ENCODE measurements around the gene VIL1. TPM values are rescaled to one million over a fixed set of nuclear protein-coding genes. Genes with fewer than 3 reads are reported as not detected.
A peak's percentile ranks its signal among the peaks of the same experiment; 100 is the strongest.

VIL1 gene
- total RNA-seq, 1 experiment from 2014 or later, result 4.2 TPM

DNA sequence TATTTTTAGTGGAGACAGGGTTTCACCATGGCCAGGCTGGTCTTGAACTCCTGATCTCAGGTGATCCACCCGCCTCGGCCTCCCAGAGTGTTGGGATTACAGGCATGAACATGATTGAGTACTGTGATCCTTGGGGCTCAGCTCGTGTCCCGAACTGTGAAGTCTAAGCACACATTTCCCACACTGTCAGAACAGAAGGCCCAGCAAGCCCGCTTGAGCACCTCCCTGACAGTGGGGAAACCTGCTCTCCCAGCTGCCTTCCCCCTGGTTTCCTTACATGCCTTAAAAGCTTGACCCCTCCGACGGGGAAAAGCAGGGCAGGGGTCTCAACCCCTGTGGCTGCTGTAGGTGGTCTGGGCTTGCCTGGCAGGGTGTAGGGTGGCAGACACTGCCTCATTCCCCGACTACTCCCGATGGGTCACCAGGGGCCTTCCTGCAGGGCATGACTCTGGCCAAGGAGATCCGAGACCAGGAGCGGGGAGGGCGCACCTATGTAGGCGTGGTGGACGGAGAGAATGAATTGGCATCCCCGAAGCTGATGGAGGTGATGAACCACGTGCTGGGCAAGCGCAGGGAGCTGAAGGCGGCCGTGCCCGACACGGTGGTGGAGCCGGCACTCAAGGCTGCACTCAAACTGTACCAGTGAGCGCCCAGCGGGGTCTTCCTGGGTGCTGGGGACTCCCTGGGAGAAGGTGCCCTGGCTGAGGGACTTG, 10.1 kb downstream of the VIL1 start:
- no peak for DNase-seq
- no peak overlapping the region for H3K4me2 ChIP-seq (ENCODE audit: insufficient read depth, insufficient read length, low read length)
- H3K4me1 ChIP-seq (ENCODE audit: insufficient read depth, low read length), result no peaks in the 10 kb centered on the region
- H3K9me3 ChIP-seq (ENCODE audit: control insufficient read depth, low read depth, low read length), result no peaks in the 10 kb centered on the region
- no peak overlapping the region for H3K56ac ChIP-seq (ENCODE audit: insufficient read length, low read depth, low read length)
- no peaks in the 10 kb centered on the region for H3K27me3 ChIP-seq (ENCODE audit: insufficient read depth, low read length)
- WGBS (ENCODE audit: extremely low coverage, insufficient read length, low lambda C conversion rate), result no CpG with 5 or more reads among the region's 24 CpGs
- Mint-ChIP-seq H3K27ac (peak overlapping the region in 1 of 3 experiments; percentile 31; a peak in 1 of 7 replicates), H3K4me1 (peaks cover 2 to 3% of the 10 kb centered on the region in 2 experiments; a peak in 1 of 4 replicates), H3K9me3 (no peaks in the 10 kb centered on the region), H3K36me3 (ENCODE audit: insufficient read depth in 1 of 3, low read depth in 3 of 3) (peaks cover 0 to 4% (median 0%) of the 10 kb centered on the region in 3 experiments; a peak in 1 of 7 replicates), H3K4me3 (no peak overlapping the region), H3K27me3 (ENCODE audit: low read depth) (peaks cover 1% of the 10 kb centered on the region)
- H3K4ac ChIP-seq (ENCODE audit: low read depth, low read length), result no peak overlapping the region
- no peak overlapping the region for H4K8ac ChIP-seq (replicated peaks; ENCODE audit: insufficient read length, low read depth, low read length)
- H2BK120ac ChIP-seq (ENCODE audit: low read depth, low read length, poor library complexity, severe bottlenecking), result no peak overlapping the region
- no peak overlapping the region for H3K18ac ChIP-seq (ENCODE audit: insufficient read length, low read depth, low read length)
- no peak overlapping the region for H2BK15ac ChIP-seq (ENCODE audit: low read depth, low read length)
- no peak overlapping the region for H2BK5ac ChIP-seq (ENCODE audit: insufficient read length, low read length)
- no peak overlapping the region for H3T11ph ChIP-seq (ENCODE audit: low read length)
- H2BK12ac ChIP-seq (ENCODE audit: insufficient read length, low read depth, low read length), result no peak overlapping the region
- no peaks in the 10 kb centered on the region for H4K20me1 ChIP-seq (ENCODE audit: control insufficient read depth, insufficient read depth, insufficient read length)
- no peak overlapping the region for H3K23ac ChIP-seq (ENCODE audit: insufficient read length, low read depth, low read length)
- H2AFZ ChIP-seq (ENCODE audit: low read length), result no peak overlapping the region
- H2AK5ac ChIP-seq (ENCODE audit: insufficient read length, low read length), result no peak overlapping the region
- H3K9ac ChIP-seq (ENCODE audit: extremely low read depth, insufficient read length, low read length), result no peak overlapping the region
- H3K79me1 ChIP-seq (ENCODE audit: insufficient read depth, low read depth, low read length, poor library complexity, severe bottlenecking), result no peaks in the 10 kb centered on the region
- no peak overlapping the region for H3K27ac ChIP-seq (ENCODE audit: insufficient read length, low read depth, low read length)
- no peak overlapping the region for H4K5ac ChIP-seq (ENCODE audit: insufficient read length, low read depth, low read length)
- no peaks in the 10 kb centered on the region for H3K23me2 ChIP-seq (ENCODE audit: insufficient read length, low read depth, low read length, poor library complexity, severe bottlenecking)
- H3K79me2 ChIP-seq (ENCODE audit: insufficient read depth, low read length), result no peaks in the 10 kb centered on the region
- TF ChIP-seq, protein P1, sequence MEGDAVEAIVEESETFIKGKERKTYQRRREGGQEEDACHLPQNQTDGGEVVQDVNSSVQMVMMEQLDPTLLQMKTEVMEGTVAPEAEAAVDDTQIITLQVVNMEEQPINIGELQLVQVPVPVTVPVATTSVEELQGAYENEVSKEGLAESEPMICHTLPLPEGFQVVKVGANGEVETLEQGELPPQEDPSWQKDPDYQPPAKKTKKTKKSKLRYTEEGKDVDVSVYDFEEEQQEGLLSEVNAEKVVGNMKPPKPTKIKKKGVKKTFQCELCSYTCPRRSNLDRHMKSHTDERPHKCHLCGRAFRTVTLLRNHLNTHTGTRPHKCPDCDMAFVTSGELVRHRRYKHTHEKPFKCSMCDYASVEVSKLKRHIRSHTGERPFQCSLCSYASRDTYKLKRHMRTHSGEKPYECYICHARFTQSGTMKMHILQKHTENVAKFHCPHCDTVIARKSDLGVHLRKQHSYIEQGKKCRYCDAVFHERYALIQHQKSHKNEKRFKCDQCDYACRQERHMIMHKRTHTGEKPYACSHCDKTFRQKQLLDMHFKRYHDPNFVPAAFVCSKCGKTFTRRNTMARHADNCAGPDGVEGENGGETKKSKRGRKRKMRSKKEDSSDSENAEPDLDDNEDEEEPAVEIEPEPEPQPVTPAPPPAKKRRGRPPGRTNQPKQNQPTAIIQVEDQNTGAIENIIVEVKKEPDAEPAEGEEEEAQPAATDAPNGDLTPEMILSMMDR (conservative IDR thresholded peaks at IDR 0.05), result no peak
- no peak overlapping the region for H4K91ac ChIP-seq (ENCODE audit: insufficient read length, low read depth, low read length)
- H2BK20ac ChIP-seq (ENCODE audit: low read depth, low read length, poor library complexity, severe bottlenecking), result no peak overlapping the region
- no peak overlapping the region for H3K14ac ChIP-seq (ENCODE audit: insufficient read depth, low read length)

Measured in H9 (cell line).